Chondrocyte (in vitro differentiated cells): ENCODE results near the gene NETO2. TPM values are rescaled to one million over a fixed set of nuclear protein-coding genes. Genes with fewer than 3 reads are reported as not detected.

Experiments used
- DNase-seq: peaks from one replicate; pipeline ENCODE4 v3.0.0; 2021; ENCODE audit warnings: mixed read lengths, low spot score
- H3K27ac Mint-ChIP-seq: one replicate; pipeline ENCODE4 v1.8.0; 2021; ENCODE audit warnings: mild to moderate bottlenecking, moderate library complexity, mixed read lengths; ENCODE audit not compliant: unreplicated experiment
- H3K27me3 Mint-ChIP-seq: 2 replicates; pipeline ENCODE4 v1.8.0; 2021; ENCODE audit warnings: low read depth, mixed read lengths
- H3K36me3 Mint-ChIP-seq: 2 replicates; pipeline ENCODE4 v1.8.0; 2021; ENCODE audit warnings: low read depth, mixed read lengths
- H3K4me1 Mint-ChIP-seq: 2 replicates; pipeline ENCODE4 v1.8.0; 2021; ENCODE audit warnings: low read depth, mild to moderate bottlenecking, mixed read lengths
- H3K4me3 Mint-ChIP-seq: one replicate; pipeline ENCODE4 v1.8.0; 2021; ENCODE audit warnings: mild to moderate bottlenecking, moderate library complexity, mixed read lengths; ENCODE audit not compliant: unreplicated experiment
- H3K9me3 Mint-ChIP-seq: 2 replicates; pipeline ENCODE4 v1.8.0; 2021; ENCODE audit warnings: low read depth, mixed read lengths
- total RNA-seq: library from RNA; stranded (reverse); gene quantifications from 3 replicates; pipeline ENCODE4 v1.2.1, GENCODE V29; 2021
- TF ChIP-seq, protein P1 (sequence below): fragments of 200-600 bp; sonication (generic); IDR thresholded peaks from 2 replicates; pipeline ENCODE4 v1.5.0; 2021; ENCODE audit warnings: antibody characterized with exemption, mild to moderate bottlenecking, moderate library complexity

The NETO2 gene
- total RNA-seq, 1 donor from 2014 or later, result 9.0 TPM

DNA sequence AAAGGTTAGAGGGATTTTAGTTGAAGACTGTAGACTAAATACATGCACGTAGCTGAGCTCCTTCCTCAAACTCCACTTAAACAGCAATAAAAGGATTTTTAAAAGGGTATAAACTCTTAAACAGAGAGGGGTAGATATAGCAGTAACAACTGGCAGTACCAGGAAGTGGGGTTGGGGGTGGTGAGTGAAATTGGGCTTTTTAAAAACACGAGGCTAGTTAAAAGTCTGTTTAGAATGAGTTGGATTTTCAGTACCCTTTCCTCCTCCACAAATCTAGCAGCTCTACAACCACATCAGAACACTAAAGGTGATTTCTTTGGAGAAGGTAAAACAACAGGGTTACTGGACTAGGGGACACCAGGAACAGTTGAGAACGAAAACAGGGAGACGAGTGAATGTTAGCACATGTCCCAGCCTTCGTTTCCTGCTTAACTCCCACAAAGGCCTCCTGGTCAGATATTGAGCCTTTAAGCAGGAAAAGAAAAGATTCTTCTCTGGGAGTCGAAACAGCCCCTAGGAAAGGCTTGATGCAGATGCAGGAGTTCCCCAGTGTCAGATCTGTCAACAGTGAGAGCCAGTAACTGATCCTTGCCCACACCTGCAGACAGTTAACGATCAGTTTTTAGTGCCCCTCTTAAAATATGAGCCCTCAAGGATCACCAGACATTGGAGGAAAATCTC lies 13.8 kb downstream of the NETO2 start:
- Mint-ChIP-seq H3K27ac (no peak overlapping the region), H3K36me3 (no peaks in the 10 kb centered on the region), H3K4me1 (no peaks in the 10 kb centered on the region), H3K9me3 (no peaks in the 10 kb centered on the region), H3K4me3 (no peak overlapping the region), H3K27me3 (no peaks in the 10 kb centered on the region)
- TF ChIP-seq, protein P1, sequence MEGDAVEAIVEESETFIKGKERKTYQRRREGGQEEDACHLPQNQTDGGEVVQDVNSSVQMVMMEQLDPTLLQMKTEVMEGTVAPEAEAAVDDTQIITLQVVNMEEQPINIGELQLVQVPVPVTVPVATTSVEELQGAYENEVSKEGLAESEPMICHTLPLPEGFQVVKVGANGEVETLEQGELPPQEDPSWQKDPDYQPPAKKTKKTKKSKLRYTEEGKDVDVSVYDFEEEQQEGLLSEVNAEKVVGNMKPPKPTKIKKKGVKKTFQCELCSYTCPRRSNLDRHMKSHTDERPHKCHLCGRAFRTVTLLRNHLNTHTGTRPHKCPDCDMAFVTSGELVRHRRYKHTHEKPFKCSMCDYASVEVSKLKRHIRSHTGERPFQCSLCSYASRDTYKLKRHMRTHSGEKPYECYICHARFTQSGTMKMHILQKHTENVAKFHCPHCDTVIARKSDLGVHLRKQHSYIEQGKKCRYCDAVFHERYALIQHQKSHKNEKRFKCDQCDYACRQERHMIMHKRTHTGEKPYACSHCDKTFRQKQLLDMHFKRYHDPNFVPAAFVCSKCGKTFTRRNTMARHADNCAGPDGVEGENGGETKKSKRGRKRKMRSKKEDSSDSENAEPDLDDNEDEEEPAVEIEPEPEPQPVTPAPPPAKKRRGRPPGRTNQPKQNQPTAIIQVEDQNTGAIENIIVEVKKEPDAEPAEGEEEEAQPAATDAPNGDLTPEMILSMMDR, result no peak
- DNase-seq, result no peak

DNA sequence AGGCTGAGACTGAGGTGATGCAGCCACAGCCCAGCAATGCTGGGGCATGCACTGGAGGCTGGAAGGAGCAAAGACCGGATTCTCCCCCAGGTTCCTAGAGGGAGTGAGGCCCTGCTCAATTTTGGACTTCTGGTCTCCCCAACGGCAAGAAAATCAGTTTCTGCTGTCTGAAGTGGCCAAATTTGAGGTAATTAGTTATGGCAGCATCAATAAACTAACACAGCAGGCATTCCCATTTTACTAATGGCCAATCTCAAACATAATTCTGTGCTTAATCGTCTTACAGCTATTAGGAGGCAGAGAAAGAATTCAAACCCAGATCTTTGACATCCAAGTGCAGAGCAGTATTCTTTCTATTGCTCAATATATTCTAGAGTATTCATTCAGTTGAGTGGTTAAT lies 16.2 kb downstream of the NETO2 start:
- H3K4me3 Mint-ChIP-seq, result no peak overlapping the region

DNA sequence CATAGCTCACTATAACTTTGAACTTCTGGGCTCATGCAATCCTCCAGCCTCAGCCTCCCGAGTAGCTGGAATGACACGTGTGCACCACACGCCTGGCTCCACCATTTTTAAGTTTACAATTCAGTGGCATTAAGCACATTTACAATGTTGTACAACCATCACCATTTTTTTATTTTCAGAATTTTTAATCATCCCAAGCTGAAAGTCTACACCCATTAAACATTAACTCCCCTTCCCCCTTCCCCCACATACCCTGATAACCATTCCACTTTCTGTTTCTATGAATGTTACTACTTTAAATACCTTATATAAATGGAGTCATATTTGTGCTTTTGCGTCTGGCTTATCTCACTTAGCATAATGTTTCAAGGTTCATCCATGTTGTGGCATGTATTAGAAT lies 18.0 kb downstream of the NETO2 start:
- no peak for DNase-seq
- no peak overlapping the region for H3K27ac Mint-ChIP-seq
- H3K4me3 Mint-ChIP-seq, result no peak overlapping the region
- no peaks in the 10 kb centered on the region for H3K9me3 Mint-ChIP-seq
- H3K36me3 Mint-ChIP-seq, result no peaks in the 10 kb centered on the region
- H3K4me1 Mint-ChIP-seq, result no peaks in the 10 kb centered on the region
- no peaks in the 10 kb centered on the region for H3K27me3 Mint-ChIP-seq
- TF ChIP-seq, protein P1, result no peak

More for the DNA sequence above, 16.2 kb downstream of the NETO2 start:
- no peak overlapping the region for H3K27ac Mint-ChIP-seq
- H3K9me3 Mint-ChIP-seq, result no peaks in the 10 kb centered on the region
- H3K27me3 Mint-ChIP-seq, result no peaks in the 10 kb centered on the region
- no peaks in the 10 kb centered on the region for H3K36me3 Mint-ChIP-seq
- TF ChIP-seq, protein P1, result no peak
- DNase-seq, result no peak
- H3K4me1 Mint-ChIP-seq, result no peaks in the 10 kb centered on the region

DNA sequence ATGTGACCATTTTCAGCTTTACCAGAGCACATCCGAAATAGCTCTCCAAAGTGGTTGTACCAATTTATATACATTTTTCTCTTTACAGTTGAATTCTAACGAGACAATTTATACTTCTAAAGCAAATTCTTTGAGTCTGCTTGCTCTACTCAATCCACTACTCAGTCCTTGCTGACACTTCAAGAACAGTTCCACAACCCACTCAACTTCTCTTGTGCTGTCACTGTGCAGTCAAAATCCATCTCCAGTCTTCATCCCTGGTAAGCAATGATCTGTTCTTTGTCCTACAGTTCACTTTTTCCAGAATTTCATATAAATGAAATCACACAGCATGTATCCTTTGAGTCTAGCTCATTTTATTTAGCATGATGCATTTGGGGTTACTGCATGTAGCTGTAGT lies 30.6 kb downstream of the NETO2 start:
- no peaks in the 10 kb centered on the region for H3K36me3 Mint-ChIP-seq
- H3K9me3 Mint-ChIP-seq, result no peaks in the 10 kb centered on the region
- no peaks in the 10 kb centered on the region for H3K4me1 Mint-ChIP-seq
- TF ChIP-seq, protein P1, result no peak
- no peak for DNase-seq
- H3K27me3 Mint-ChIP-seq, result no peaks in the 10 kb centered on the region
- H3K27ac Mint-ChIP-seq, result no peak overlapping the region
- H3K4me3 Mint-ChIP-seq, result no peak overlapping the region

DNA sequence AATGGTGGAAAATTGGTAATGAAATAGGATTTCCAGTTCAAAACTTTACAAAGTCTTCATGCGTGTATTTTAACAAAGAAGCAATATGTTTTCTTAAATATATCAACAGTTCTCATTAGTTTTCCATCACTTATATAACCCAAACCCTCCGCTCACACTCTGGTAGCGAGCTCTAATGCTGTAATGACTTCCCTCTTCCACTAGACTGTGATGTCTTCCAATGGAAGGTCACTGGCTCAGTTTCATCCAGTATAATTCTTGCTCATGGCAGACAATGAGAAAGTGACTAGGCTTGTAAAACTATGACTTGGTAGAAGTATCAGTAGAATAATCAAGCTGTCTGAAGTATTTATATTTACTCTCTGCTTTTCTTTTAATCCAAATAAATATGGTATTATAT lies 32.8 kb downstream of the NETO2 start:
- Mint-ChIP-seq H3K4me1 (no peaks in the 10 kb centered on the region), H3K36me3 (no peaks in the 10 kb centered on the region), H3K27ac (no peak overlapping the region), H3K27me3 (no peaks in the 10 kb centered on the region), H3K9me3 (no peaks in the 10 kb centered on the region), H3K4me3 (no peak overlapping the region)
- TF ChIP-seq, protein P1, result no peak
- DNase-seq, result no peak
